HCT116 (cell line): ENCODE results near the gene LIX1. TPM values are rescaled to one million over a fixed set of nuclear protein-coding genes. Genes with fewer than 3 reads are reported as not detected.

Experiments
- ATAC-seq: fragments of 200-7000 bp; cut with Tn5 transposase; 2 replicates; pipeline ENCODE4 v1.9.1; 2020; ENCODE audit warnings: mild to moderate bottlenecking, moderate library complexity
- BruUV-seq: library from RNA; stranded (reverse); fragments of 400-500 nt; replicated peaks from 2 replicates; lab custom pipeline; 2021; lab: Mats Ljungman, UMichigan
- CTCF ChIA-PET: fragments of 300-600 bp; sonication (Branson Sonifier 250); formaldehyde crosslinking; loops from one replicate; lab custom pipeline; 2021; ENCODE audit warnings: antibody characterized with exemption; lab: Charles Lee
- POLR2A ChIA-PET: fragments of 300-600, 350-600 bp; sonication (Branson Sonifier 250); formaldehyde crosslinking; loops from one replicate; lab custom pipeline; 2021; ENCODE audit warnings: antibody characterized with exemption; lab: Charles Lee
- RAD21 ChIA-PET, 2 experiments: fragments of 300-600 bp; sonication (Branson Sonifier 250); formaldehyde crosslinking; loops; one replicate each; lab custom pipeline; 2023; ENCODE audit warnings: low total read pairs in 2 of 2; ENCODE audit not compliant: uncharacterized antibody in 2 of 2, unreplicated experiment in 2 of 2, low non-redundant PET in 1 of 2; lab: Charles Lee
- DNase-seq: peaks from one replicate; pipeline ENCODE4 v3.0.0-alpha.2; 2010; ENCODE audit warnings: low read depth, low spot score
- H2AFZ ChIP-seq: fragments of 200-600 bp; shearing (Covaris generic), sonication (generic); 2 replicates; pipeline ENCODE4 v1.6.1; 2017; ENCODE audit warnings: low read depth, mixed run types, mixed read lengths, antibody characterized with exemption, low read length; ENCODE audit not compliant: poor library complexity, severe bottlenecking
- H3K27ac ChIP-seq: 2 replicates; pipeline ENCODE4 v1.5.1; 2012; ENCODE audit warnings: low read depth, low read length
- H3K27me3 ChIP-seq: fragments of 200-600 bp; sonication (generic); 2 replicates; pipeline ENCODE4 v1.6.1; 2016; ENCODE audit warnings: mixed run types, low read length, mixed read lengths; ENCODE audit not compliant: insufficient read depth
- H3K36me3 ChIP-seq, 2 experiments: fragments of 200-500 bp in 1 of 2; fragments of 200-600 bp in 1 of 2; sonication (Bioruptor generic) in 1 of 2; sonication (generic) in 1 of 2; 2 replicates each; pipeline versions ENCODE4 v1.5.1 to v1.6.1; 2014 to 2016; ENCODE audit warnings: low read length in 2 of 2, inconsistent platforms in 1 of 2, mixed read lengths in 1 of 2, mixed run types in 1 of 2; ENCODE audit not compliant: insufficient read depth in 2 of 2, control insufficient read depth in 1 of 2
- H3K4me1 ChIP-seq, 2 experiments: fragments of 200-600 bp in 1 of 2; sonication (generic) in 1 of 2; 2 replicates each; pipeline versions ENCODE4 v1.5.1 to v1.6.1; 2012 to 2017; ENCODE audit warnings: low read length in 2 of 2, inconsistent platforms in 1 of 2, mild to moderate bottlenecking in 1 of 2, mixed read lengths in 1 of 2, mixed run types in 1 of 2, moderate library complexity in 1 of 2; ENCODE audit not compliant: insufficient read depth in 2 of 2, control insufficient read depth in 1 of 2
- H3K4me2 ChIP-seq: fragments of 200-600 bp; sonication (generic); 2 replicates; pipeline ENCODE4 v1.6.1; 2017; ENCODE audit warnings: mixed run types, low read length, mixed read lengths
- H3K4me3 ChIP-seq, 2 experiments: fragments of 200-600 bp in 1 of 2; sonication (generic) in 1 of 2; replicated peaks in 1 of 2; 2 replicates each; pipeline ENCODE4 v1.5.1; 2011 to 2016; ENCODE audit warnings: low read length in 2 of 2, control low read depth in 1 of 2, low read depth in 1 of 2, mild to moderate bottlenecking in 1 of 2, mixed read lengths in 1 of 2, mixed run types in 1 of 2
- H3K79me2 ChIP-seq: fragments of 200-600 bp; sonication (generic); 2 replicates; pipeline ENCODE4 v1.6.1; 2017; ENCODE audit warnings: mild to moderate bottlenecking, mixed run types, low read length, moderate library complexity, mixed read lengths; ENCODE audit not compliant: insufficient read depth
- H3K9ac ChIP-seq: fragments of 200-600 bp; sonication (generic); 2 replicates; pipeline ENCODE4 v1.6.1; 2016; ENCODE audit warnings: low read length, mixed read lengths
- H3K9me2 ChIP-seq: fragments of 200-600 bp; sonication (generic), shearing (Covaris generic); 2 replicates; pipeline ENCODE4 v1.6.1; 2017; ENCODE audit warnings: mixed run types, mild to moderate bottlenecking, moderate library complexity; ENCODE audit not compliant: insufficient read depth
- H3K9me3 ChIP-seq, 2 experiments: fragments of 200-500 bp in 1 of 2; fragments of 200-600 bp in 1 of 2; sonication (Bioruptor generic) in 1 of 2; sonication (generic) in 1 of 2; 2 replicates each; pipeline ENCODE4 v1.6.1; 2014 to 2017; ENCODE audit warnings: low read length in 2 of 2, mixed read lengths in 2 of 2, inconsistent platforms in 1 of 2, low read depth in 1 of 2, mild to moderate bottlenecking in 1 of 2, mixed run types in 1 of 2, moderate library complexity in 1 of 2; ENCODE audit not compliant: control insufficient read depth in 1 of 2, insufficient read depth in 1 of 2
- H4K20me1 ChIP-seq: fragments of 200-600 bp; sonication (generic), shearing (Covaris generic); 2 replicates; pipeline ENCODE4 v1.6.1; 2017; ENCODE audit warnings: mixed run types, mild to moderate bottlenecking, moderate library complexity; ENCODE audit not compliant: insufficient read depth
- CBX3 ChIP-seq: IDR thresholded peaks from 2 replicates; pipeline ENCODE4 v1.6.1; 2012; ENCODE audit warnings: low read depth
- CEBPB ChIP-seq: IDR thresholded peaks from 2 replicates; pipeline ENCODE4 v1.6.1; 2012; ENCODE audit warnings: low read depth
- EZH2 ChIP-seq: fragments of 200-600 bp; sonication (generic); IDR thresholded peaks from 2 replicates; pipeline ENCODE4 v1.6.1; 2017; ENCODE audit warnings: antibody characterized with exemption, mixed run types
- EZH2phosphoT487 ChIP-seq: fragments of 200-600 bp; IDR thresholded peaks from 2 replicates; pipeline ENCODE4 v1.6.1; 2018; ENCODE audit warnings: antibody characterized with exemption, borderline replicate concordance
- FOSL1 ChIP-seq: IDR thresholded peaks from 2 replicates; pipeline ENCODE4 v1.6.1; 2012; ENCODE audit warnings: low read depth
- JUND ChIP-seq: IDR thresholded peaks from 2 replicates; pipeline ENCODE4 v1.6.1; 2012
- POLR2A ChIP-seq: IDR thresholded peaks from 2 replicates; pipeline ENCODE4 v1.7.0; 2011; ENCODE audit warnings: borderline replicate concordance; ENCODE audit not compliant: insufficient read depth, insufficient read length; ENCODE audit errors: extremely low read depth
- SP1 ChIP-seq: IDR thresholded peaks from 2 replicates; pipeline ENCODE4 v1.6.1; 2012; ENCODE audit warnings: low read depth
- SRF ChIP-seq: IDR thresholded peaks from 2 replicates; pipeline ENCODE4 v1.6.1; 2012; ENCODE audit warnings: low read depth
- TCF7L2 ChIP-seq: IDR thresholded peaks from 2 replicates; pipeline ENCODE4 v1.7.0; 2011; ENCODE audit warnings: borderline replicate concordance, inconsistent platforms; ENCODE audit not compliant: insufficient read depth, insufficient read length; ENCODE audit errors: extremely low read depth
- ZBTB33 ChIP-seq: IDR thresholded peaks from 2 replicates; pipeline ENCODE4 v1.6.1; 2011; ENCODE audit warnings: mild to moderate bottlenecking, low read length, moderate library complexity; ENCODE audit not compliant: insufficient replicate concordance; ENCODE audit errors: extremely low read depth
- ZNF274 ChIP-seq: fragments of 200-500 bp; sonication (Bioruptor generic); IDR thresholded peaks from 2 replicates; pipeline ENCODE4 v1.6.1; 2014; ENCODE audit warnings: mild to moderate bottlenecking, low read depth, low read length, inconsistent platforms
- intact Hi-C: fragments of 100-400 bp; cut with micrococcal nuclease; formaldehyde crosslinking; loops from 2 replicates; pipeline ENCODE4 v1.10.0; 2022
- total RNA-seq: library from RNA; stranded (reverse); gene quantifications from one replicate; pipeline ENCODE4 v1.2.1, GENCODE V29; 2021; ENCODE audit not compliant: unreplicated experiment
- TF ChIP-seq, protein P1 (sequence below): IDR thresholded peaks from 2 replicates; pipeline ENCODE4 v1.6.1; 2012; ENCODE audit warnings: low read depth

The LIX1 gene
- total RNA-seq, 1 experiment from 2014 or later, result not detected

- Histone ChIP-seq H3K9me2 (no peaks in the 10 kb centered on the region), H3K9ac (no peak overlapping the region), H3K27me3 (no peaks in the 10 kb centered on the region), H3K79me2 (no peaks in the 10 kb centered on the region), H4K20me1 (no peaks in the 10 kb centered on the region), H3K4me1 (no peaks in the 10 kb centered on the region), H3K4me2 (no peak overlapping the region), H3K27ac (no peak overlapping the region), H2AFZ (no peak overlapping the region), H3K36me3 (no peaks in the 10 kb centered on the region), H3K4me3 (no peak overlapping the region), H3K9me3 (no peaks in the 10 kb centered on the region)
- DNase-seq, result no peak
- ChIA-PET CTCF (no interaction called here), RAD21 (no interaction called here), POLR2A (interaction anchor here (0.7 kb wide), 1 partner anchor 303 kb away, joined by 3 read pairs; the partner anchor contains the start of gene ERAP1)
- TF ChIP-seq EZH2 (no peak), JUND (no peak), ZBTB33 (no peak)
- intact Hi-C loops, result no loop called here
- no TSS peak for BruUV-seq
- ATAC-seq, result no peak
Observed at GRCh38 chr5:97111616-97112015, 30.8 kb downstream of the LIX1 start.

DNA sequence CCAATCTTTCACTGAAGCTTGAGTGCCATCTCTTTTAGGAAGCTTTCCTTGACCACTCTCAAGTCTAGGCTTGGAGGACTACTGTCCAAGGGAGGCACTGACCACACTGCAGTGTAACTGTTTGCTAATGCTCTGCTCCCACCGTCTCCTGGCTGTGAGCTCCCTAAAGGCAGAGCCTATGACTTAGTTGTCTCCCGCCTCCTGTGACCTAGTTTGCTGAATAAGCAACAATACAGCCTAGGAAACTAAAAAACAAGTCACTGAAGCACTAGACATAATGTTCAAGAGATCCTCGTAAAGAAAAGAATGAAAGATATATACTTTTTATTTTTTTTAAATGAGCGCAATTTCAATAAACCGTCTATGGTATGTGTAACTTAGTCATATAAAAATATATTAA, 31.4 kb downstream of the LIX1 start:
- DNase-seq, result no peak
- no peaks in the 10 kb centered on the region for H3K4me1 ChIP-seq
- no peaks in the 10 kb centered on the region for H3K36me3 ChIP-seq
- POLR2A ChIA-PET, result interaction anchor here (0.7 kb wide), 1 partner anchor 303 kb away, joined by 3 read pairs; the partner anchor contains the start of gene ERAP1
- CTCF ChIA-PET, result no interaction called here
- H3K9me2 ChIP-seq, result no peaks in the 10 kb centered on the region
- intact Hi-C loops, result no loop called here
- H4K20me1 ChIP-seq, result no peaks in the 10 kb centered on the region
- no TSS peak for BruUV-seq
- H3K9me3 ChIP-seq, result no peaks in the 10 kb centered on the region
- no peak overlapping the region for H2AFZ ChIP-seq
- no peaks in the 10 kb centered on the region for H3K27me3 ChIP-seq
- no peak overlapping the region for H3K4me2 ChIP-seq
- no peak overlapping the region for H3K4me3 ChIP-seq
- H3K9ac ChIP-seq, result no peak overlapping the region
- H3K79me2 ChIP-seq, result no peaks in the 10 kb centered on the region
- RAD21 ChIA-PET, result no interaction called here
- no peak for ATAC-seq
- H3K27ac ChIP-seq, result no peak overlapping the region
- TF ChIP-seq, protein P1, sequence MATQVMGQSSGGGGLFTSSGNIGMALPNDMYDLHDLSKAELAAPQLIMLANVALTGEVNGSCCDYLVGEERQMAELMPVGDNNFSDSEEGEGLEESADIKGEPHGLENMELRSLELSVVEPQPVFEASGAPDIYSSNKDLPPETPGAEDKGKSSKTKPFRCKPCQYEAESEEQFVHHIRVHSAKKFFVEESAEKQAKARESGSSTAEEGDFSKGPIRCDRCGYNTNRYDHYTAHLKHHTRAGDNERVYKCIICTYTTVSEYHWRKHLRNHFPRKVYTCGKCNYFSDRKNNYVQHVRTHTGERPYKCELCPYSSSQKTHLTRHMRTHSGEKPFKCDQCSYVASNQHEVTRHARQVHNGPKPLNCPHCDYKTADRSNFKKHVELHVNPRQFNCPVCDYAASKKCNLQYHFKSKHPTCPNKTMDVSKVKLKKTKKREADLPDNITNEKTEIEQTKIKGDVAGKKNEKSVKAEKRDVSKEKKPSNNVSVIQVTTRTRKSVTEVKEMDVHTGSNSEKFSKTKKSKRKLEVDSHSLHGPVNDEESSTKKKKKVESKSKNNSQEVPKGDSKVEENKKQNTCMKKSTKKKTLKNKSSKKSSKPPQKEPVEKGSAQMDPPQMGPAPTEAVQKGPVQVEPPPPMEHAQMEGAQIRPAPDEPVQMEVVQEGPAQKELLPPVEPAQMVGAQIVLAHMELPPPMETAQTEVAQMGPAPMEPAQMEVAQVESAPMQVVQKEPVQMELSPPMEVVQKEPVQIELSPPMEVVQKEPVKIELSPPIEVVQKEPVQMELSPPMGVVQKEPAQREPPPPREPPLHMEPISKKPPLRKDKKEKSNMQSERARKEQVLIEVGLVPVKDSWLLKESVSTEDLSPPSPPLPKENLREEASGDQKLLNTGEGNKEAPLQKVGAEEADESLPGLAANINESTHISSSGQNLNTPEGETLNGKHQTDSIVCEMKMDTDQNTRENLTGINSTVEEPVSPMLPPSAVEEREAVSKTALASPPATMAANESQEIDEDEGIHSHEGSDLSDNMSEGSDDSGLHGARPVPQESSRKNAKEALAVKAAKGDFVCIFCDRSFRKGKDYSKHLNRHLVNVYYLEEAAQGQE, result no peak
- TF ChIP-seq ZNF274 (no peak), TCF7L2 (no peak), CEBPB (no peak), CBX3 (no peak), POLR2A (no peak), FOSL1 (no peak), EZH2phosphoT487 (no peak), SP1 (no peak), ZBTB33 (no peak), SRF (no peak), JUND (no peak)
